HG03378 (cell line): Measurements from ENCODE around the gene FSIP2.
"Not testable (repeated sequence)": the region's sequence is repeated elsewhere in the genome, so short reads cannot be mapped to it uniquely, and the experiment has no call there.

Experiments
- ATAC-seq: cut with Tn5 transposase; IDR thresholded peaks from one replicate; pipeline ENCODE4 v1.9.1; 2021; ENCODE audit warnings: mild to moderate bottlenecking, moderate library complexity; ENCODE audit not compliant: unreplicated experiment

Gene FSIP2

DNA sequence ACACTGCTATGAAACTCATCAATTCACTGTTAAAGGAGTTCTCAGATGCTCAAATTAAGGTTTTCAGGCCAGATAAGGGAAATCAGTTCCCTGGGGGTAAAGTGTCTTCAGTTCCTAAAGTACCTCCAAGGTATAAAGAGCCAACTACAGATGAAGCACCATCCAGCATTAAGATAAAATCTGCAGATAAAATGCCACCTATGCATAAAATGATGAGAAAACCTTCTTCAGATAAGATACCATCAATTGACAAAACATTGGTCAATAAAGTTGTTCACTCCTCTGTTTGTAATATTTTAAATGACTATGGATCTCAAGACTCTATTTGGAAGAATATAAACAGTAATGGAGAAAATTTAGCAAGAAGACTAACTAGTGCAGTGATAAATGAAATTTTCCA lies 68.2 kb downstream of the FSIP2 start:
- no peak for ATAC-seq

DNA sequence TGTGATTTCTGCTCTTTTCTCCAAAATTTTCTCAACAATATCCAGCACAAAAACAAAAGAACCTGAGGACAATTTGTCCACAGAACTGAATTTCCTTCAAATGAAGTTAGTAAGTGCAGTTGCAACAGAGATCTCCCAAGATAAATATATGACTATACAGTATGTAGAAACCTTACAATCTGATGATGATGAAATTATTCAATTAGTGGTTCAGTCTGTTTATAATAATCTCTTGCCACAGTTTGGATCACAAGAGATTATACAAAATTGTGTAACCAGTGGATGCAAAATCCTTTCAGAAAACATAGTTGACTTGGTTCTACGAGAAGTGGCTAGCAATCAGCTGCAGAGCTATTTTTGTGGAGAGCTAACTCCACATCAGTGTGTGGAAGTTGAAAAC lies 68.7 kb downstream of the FSIP2 start:
- no peak for ATAC-seq

DNA sequence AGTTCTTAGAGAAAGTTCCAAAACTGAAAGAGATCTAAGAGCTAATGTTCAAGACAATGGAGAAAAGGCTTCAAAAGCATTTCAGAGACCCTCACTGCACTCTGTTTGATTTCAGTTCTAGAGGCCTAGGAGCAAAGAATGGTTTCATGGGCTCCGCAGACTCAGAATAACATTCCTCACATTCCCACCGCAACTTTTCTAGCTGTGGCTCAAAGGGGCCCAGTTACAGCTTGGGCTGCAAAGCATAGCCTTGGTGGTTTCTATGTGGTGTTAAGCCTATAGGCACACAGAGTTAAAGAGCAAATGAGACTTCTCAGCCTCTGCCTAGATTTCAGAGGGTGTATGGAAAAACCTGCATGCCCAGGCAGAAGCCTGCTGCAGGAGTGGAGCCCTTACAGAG lies 73.0 kb downstream of the FSIP2 start:
- ATAC-seq = no peak

DNA sequence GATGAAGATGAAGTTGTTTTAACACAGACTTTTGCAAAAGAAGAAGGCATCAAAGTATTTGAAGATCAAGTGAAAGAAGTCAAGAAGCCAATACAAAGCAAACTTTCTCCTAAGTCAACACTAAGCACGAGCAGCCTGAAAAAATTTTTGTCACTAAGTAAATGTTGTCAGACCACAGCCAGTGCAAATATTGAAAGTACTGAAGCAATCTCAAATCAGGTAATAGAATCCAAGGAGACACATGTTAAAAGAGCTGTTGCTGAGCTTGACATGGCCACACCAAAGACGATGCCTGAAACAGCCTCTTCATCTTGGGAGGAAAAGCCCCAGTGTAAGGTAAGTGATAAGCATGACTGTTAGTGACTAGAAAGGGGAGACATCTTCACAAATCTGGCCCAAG lies 75.1 kb downstream of the FSIP2 start:
- no peak for ATAC-seq

DNA sequence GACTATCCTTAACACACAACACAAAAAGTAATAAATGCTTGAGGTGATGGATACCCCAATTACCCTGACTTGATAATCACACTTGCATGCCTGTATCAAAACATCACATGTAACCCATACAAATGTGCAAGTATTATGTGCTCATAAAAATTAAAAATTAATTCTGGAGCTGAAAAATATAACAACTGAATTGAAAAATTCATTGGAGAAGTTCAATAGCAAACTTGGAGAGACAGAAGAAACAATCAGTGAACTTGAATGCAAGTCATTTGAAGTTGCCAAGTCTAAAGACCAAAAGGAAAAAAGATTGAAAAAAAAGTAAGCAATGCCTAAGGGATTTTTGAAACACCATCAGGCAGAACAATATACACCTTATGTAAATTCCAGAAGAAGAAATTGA lies 79.4 kb downstream of the FSIP2 start:
- ATAC-seq = no peak

DNA sequence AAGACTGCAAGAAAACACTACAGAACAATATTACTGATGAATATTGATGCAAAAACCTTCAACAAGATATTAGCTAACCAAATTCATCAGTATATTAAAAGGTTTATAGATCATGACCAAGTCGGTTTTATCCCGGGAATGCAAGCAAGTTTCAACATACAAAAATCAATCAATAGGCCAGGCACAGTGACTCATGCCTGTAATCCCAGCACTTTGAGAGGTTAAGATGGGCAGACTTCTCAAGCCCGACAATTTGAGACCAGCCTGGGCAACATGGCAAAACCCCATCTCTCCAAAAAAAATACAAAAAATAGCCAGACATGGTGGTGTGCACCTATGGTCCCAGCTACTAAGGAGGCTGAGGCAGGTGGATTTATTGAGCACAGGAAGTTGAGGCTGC lies 82.9 kb downstream of the FSIP2 start:
- ATAC-seq = no peak

DNA sequence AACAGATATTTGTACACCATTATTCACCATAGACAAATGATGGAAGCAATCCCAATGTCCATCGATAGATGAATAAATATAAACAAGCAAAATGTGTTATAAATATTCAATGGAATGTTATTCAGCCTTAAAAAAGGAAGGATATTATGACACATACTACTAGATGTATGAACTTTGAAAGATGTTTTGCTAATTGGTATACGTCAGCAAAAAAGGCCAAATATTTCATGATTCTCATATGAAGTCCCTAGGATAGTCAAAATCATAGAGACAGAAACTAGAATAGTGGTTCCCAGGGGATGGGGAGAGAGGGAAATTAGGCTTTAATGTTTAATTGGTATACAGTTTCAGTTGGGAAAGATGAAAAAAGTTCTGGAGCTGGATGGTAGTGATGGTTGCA lies 85.2 kb downstream of the FSIP2 start:
- ATAC-seq = no peak

DNA sequence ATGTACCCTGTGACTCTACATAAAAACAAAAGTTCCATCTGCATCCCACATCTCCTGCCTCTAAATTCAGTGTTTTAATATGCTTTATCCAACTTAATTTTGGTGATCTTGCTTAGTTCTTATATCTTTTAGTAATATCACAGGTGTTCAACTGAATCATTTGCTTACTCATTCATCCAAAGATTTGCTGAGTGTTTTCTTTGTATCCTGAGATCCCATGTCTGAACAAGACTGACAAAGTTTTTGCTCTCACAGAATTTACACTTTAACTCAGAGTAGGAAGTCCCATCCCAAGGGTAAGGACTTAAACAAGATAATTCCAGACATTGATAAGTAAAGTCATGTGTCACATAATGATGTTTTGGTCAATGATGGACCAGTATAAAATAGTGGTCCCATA lies 87.0 kb downstream of the FSIP2 start:
- ATAC-seq = no peak

DNA sequence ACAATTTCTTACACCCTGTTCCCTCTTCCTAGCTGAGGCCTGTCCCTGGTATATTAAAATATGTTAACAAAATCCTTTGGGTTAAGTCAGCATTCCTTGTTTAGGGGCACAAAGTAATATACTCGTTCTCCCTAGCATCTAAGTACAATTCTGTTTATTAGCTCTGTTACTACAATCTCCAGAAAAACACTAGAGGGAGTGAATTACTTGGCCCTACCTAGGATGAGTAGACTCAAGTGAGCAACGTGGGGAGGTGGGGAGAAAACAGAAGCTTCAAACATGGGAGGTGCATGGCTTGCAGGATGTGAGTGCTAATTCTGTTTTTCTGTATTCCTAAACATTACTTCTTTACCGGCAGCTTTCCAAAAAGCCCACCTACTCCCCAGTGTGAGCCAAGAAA lies 89.7 kb downstream of the FSIP2 start:
- ATAC-seq = no peak

DNA sequence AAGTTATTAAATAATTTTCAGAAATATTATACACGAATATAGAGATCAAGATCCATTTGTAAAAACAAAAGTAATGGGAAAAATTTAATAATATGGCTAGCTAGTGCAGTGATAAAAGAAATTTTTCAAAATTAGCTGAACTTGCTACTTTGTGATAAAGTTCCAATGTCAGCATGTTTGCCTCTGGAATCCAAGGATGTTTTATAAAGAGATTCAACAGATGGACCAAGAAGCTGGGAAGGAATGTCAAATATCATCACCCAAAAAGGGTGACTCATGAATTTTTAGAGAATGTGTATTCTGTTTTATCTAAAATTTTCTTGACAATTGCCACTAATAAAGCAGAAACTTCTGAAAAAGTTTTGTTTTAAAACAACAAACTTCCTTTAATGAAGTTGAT lies 95.3 kb downstream of the FSIP2 start:
- no peak for ATAC-seq

DNA sequence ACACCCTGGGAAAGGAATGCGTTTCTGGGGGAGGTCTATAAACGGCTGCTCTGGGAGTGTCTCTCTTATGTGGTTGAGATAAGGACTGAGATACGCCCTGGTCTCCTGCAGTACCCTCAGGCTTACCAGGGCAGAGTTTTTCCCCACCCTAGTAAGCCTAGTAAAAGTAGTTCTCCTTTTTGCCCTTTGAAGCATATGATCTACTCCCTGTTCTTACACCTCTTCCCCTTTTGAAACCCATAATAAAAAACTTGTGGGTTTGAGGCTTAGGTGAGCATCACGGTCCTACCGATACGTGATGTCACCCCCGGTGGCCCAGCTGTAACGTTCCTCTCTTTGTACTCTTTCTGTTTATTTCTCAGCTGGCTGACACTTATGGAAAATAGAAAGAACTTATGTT lies 97.4 kb downstream of the FSIP2 start:
- no peak for ATAC-seq

DNA sequence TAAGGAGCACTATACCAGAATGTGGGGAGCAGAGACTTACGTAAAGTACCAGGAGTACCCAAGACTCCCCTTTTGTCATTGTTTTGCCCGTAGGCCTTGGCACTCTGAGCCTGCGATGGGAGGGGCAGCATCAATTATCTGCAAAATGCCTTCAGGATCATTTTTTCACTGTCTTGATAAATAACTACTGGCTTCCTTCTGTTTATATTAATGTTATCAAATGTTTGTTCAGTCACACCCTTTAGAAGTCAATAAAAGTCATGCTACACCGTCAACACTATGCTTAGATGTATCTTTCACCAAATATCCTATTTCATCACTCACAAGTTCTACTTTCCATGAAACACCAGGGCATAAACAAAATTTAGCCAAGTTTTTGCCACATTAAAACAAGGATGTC lies 116.3 kb downstream of the FSIP2 start:
- no peak for ATAC-seq

DNA sequence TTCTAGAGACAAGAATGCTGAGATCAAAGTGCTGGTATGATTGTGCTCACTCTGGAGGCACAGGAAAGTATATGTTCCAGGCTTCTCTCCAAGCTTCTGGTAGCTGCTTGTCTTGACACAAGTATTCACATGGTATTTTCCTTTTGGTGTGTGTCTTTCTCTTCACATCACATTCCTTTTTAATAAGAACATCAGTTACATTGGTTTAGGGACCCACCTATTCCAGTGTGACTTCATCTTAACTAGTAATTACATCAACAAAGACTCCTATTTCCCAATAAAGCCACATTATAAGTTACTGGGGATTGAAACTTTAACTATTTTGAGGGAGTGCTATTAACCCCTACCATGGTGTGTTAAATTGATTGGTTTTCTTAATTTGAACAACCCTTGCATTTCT lies 119.1 kb downstream of the FSIP2 start:
- ATAC-seq = no peak

DNA sequence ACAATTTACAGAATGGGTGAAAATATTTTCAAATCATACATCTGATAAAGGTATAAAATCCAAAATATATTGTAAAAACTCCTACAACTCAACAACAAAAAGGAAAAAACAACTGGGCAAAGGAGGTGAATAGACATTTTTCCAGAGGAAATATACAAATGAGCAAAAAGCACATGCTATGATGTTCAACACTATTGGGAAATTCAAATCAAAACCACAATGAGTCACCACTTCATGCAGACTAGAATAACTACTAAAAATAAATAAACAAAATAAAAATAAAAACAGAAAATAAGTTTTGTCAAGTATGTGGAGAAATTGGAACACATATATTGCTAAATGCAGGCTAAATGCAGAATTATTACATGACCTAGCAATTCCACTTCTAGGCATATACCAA lies 120.9 kb downstream of the FSIP2 start:
- no peak for ATAC-seq

DNA sequence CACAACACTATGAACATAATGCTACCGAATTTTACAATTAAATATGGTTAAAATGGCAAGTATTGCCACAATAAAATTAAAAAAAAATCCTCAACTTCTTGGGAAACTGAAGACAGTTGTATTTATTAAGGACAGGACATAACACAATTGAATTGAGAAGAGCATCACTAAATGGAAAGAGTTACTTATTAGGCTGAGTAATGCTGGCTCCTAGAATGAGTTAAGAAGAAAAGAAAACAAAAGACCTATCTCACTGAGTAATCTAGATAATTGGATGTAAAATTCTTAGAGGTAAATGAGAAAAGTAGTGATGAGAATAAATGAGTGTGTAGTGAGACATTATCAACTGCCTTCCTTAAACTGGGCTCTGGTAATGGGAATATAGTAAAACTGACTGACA lies 121.7 kb downstream of the FSIP2 start:
- ATAC-seq = no peak

DNA sequence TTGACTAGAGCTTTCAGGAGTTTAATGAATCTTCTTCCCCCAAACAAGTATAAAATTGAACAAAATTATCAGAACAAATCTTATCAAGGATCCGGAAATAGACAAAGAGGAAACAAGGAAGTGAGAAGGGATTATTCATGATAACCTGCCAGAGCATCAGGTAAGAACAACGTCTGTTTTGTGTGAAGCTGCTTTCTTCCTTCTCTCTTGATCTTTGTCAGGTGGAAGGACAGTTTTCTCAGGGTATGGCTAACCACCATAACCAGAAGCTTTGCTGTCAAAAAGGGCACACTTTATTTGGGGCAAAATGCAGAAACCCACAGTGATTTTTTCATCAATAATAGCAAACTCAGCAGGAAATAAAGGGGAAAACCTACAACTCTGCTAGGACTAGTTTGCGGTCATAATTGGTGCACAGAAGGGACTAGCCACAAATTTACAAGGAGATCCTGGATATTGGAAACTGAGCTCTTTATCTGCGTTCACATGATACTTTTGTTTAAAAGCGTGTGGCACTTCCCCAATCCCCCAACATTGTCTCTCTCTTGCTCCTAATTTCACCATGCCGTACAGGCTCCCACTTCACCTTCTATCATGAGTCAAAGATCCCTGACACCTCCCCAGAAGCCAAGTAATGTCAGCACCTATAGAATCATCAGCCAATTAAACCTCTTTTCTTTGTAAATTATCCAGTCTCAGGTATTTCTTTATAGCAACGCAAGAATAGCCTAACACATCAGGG lies 124.2 kb downstream of the FSIP2 start:
- ATAC-seq = no peak

DNA sequence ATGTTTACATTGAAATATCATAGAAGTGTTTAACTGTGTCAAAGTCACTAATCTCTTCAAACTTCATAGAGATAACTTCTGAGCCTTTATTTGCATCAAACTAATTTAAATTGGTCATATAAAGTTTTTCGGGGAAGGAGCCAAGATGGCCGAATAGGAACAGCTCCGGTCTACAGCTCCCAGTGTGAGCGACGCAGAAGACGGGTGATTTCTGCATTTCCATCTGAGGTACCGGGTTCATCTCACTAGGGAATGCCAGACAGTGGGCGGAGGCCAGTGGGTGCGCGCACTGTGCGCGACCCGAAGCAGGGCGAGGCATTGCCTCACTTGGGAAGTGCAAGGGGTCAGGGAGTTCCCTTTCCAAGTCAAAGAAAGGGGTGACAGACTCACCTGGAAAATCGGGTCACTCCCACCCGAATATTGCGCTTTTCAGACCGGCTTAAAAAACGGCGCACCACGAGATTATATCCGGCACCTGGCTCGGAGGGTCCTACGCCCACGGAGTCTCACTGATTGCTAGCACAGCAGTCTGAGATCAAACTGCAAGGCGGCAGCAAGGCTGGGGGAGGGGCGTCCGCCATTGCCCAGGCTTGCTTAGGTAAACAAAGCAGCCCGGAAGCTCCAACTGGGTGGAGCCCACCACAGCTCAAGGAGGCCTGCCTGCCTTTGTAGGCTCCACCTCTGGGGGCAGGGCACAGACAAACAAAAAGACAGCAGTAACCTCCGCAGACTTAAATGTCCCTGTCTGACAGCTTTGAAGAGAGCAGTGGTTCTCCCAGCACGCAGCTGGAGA lies 126.1 kb downstream of the FSIP2 start:
- ATAC-seq = not testable (repeated sequence)

DNA sequence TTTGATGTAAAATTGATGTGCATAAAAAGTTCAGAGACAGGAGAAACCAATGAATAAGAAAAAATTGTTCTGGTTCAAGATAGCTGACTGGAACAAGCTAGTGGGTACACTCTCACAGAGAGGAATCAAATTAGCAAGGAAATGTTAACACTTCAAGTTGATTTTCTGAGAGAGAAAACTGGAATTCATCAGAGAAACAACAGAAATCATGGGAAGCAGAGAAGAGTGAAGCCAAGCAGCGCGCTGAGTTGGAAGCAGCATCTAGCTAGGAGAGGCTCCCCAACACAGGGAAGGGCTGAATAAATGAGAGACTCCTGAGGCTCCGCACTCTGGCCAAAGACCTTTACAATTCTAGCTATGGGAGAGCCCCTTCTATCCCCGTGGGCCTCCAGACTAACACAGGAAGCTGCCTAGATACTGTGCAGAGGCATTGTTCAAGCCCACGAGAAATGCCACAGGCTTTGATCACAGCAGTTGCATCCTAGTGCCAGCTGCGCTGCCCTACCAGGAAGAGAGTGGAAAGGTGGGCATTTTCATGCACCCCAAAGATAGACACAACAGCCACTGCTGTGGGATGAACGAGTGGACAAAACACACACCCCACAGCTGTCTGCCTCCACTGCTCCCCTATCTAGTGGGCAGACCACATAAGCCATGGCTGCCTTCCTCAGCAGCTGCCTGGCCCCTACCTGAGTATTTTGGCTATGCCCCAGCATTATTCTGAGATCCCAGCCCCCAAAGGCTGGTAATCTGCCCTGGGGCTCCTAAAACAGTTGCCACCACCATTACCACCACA lies 136.7 kb downstream of the FSIP2 start:
- ATAC-seq = no peak

DNA sequence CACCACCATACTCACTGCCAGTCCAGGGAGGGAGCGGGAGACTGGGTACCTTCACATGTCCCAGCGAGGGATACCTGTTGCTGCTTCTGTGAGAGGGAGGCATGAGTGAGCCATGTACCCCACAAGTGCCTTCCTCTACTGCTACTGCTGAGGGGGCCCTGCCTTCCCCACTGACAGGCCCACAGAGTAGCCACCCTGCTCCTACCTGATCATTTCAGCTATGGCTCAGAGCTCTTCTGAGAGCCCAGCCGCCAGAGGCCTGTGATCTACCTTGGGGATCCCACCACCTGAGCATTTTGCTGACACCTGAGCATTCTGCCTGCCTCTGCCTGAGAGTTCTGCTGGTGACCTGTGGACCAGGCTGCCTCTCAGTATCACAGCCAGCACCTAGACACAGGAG lies 137.6 kb downstream of the FSIP2 start:
- no peak for ATAC-seq

DNA sequence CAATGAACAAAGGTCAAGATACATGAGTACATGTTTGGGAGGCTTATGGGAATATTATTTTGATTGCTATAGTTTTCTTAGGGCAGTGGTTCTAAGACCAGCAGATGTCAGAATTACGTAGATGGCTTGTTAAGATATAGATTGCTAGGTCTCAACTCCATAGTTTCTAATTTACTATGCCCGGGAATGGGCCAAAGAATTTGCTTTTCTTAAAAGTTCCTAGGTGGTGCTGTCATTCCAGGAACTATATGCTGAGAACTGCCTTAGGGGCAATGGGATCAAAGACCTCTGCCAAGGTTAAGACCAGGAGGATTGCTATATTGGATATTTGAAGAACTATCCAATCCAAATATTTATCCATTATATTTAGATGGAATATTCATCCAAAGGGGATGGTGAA lies 141.8 kb downstream of the FSIP2 start:
- ATAC-seq = no peak
